Body of pancreas (tissue), 4 donors: Measurements from ENCODE around the gene CCDC127.
A peak's percentile ranks its signal among the peaks of the same experiment; 100 is the strongest.

ENCODE experiments used
- CTCF ChIP-seq, 7 experiments: fragments of 450-650 bp in 4 of 7; fragments of 200-600 bp in 3 of 7; sonication (generic) in 3 of 7; IDR thresholded peaks; one replicate each; pipeline ENCODE4 v1.5.1; 2016 to 2019; ENCODE audit warnings: antibody characterized with exemption in 7 of 7
- POLR2A ChIP-seq, 3 donors: fragments of 450-650 bp; IDR thresholded peaks; one replicate each; pipeline ENCODE4 v1.6.1; 2016; ENCODE audit warnings: antibody characterized with exemption in 3 of 3, mild to moderate bottlenecking in 2 of 3

- TF ChIP-seq CTCF (IDR thresholded peaks at IDR 0.05) = peak in 2 of 7 experiments; percentile 23
- TF ChIP-seq POLR2A (IDR thresholded peaks at IDR 0.05) = peak; percentile 67 to 84 (median 77)
Measured at GRCh38 chr5:217494-218456, at the start of gene CCDC127, which contains the start of gene SDHA.
